Fibroblast of villous mesenchyme (primary cell): Measurements from ENCODE around the gene EHBP1. TPM values are rescaled to one million over a fixed set of nuclear protein-coding genes. Genes with fewer than 3 reads are reported as not detected.

Experiments used
- DNase-seq: peaks from one replicate; pipeline ENCODE4 v3.0.0-alpha.2; 2010; ENCODE audit warnings: low read depth
- H3K4me3 ChIP-seq: 2 replicates; pipeline ENCODE4 v1.5.1; 2011; ENCODE audit warnings: low read depth, mild to moderate bottlenecking, low read length
- CTCF ChIP-seq: IDR thresholded peaks from 2 replicates; pipeline ENCODE4 v1.5.1; 2012; ENCODE audit warnings: low read depth, mild to moderate bottlenecking, low read length; ENCODE audit not compliant: insufficient read depth
- total RNA-seq: library from RNA; depleted of rRNA; stranded (reverse); fragments of >200 nt; gene quantifications from 2 replicates; pipeline ENCODE4 v1.2.3, GENCODE V29; 2012

EHBP1 gene
- total RNA-seq, 1 donor = 140 TPM

GRCh38 chr2:63048367-63049171 lies 343.1 kb downstream of the EHBP1 start:
- no peak for DNase-seq
- no peak for TF ChIP-seq CTCF

GRCh38 chr2:63049211-63049969 lies 343.9 kb downstream of the EHBP1 start:
- H3K4me3 ChIP-seq = peak overlapping the region; percentile 52
- DNase-seq = no peak
- TF ChIP-seq CTCF = no peak

More at GRCh38 chr2:63048367-63049171, 343.1 kb downstream of the EHBP1 start:
- H3K4me3 ChIP-seq = no peak overlapping the region

- H3K4me3 ChIP-seq = peak overlapping the region; percentile 52
- no peak for DNase-seq
- TF ChIP-seq CTCF = no peak
Observed at GRCh38 chr2:63049970-63050333, 344.4 kb downstream of the EHBP1 start.

GRCh38 chr2:63050334-63051041 lies 345.0 kb downstream of the EHBP1 start, which contains the start of gene OTX1:
TSS of gene OTX1 (plus strand) at chr2:63050830. CDS start at chr2:63052991, 2,161 bp downstream.
- peak within 1 kb of the TSS; percentile 56 for H3K4me3 ChIP-seq
- no peak for DNase-seq
- no peak for TF ChIP-seq CTCF

- TF ChIP-seq CTCF = no peak
- H3K4me3 ChIP-seq = peak overlapping the region; percentile 56
- no peak for DNase-seq
Observed at GRCh38 chr2:63051042-63051794, 345.7 kb downstream of the EHBP1 start.

- no peak overlapping the region for H3K4me3 ChIP-seq
- no peak for TF ChIP-seq CTCF
- no peak for DNase-seq
Observed at GRCh38 chr2:63051795-63052333, 346.4 kb downstream of the EHBP1 start.
